ENCODE measurements around the gene DUSP19. TPM values are rescaled to one million over a fixed set of nuclear protein-coding genes. Genes with fewer than 3 reads are reported as not detected.
A peak's percentile ranks its signal among the peaks of the same experiment; 100 is the strongest.

DUSP19 gene
- total RNA-seq, 1 experiment from 2014 or later = 1.8 TPM

DNA sequence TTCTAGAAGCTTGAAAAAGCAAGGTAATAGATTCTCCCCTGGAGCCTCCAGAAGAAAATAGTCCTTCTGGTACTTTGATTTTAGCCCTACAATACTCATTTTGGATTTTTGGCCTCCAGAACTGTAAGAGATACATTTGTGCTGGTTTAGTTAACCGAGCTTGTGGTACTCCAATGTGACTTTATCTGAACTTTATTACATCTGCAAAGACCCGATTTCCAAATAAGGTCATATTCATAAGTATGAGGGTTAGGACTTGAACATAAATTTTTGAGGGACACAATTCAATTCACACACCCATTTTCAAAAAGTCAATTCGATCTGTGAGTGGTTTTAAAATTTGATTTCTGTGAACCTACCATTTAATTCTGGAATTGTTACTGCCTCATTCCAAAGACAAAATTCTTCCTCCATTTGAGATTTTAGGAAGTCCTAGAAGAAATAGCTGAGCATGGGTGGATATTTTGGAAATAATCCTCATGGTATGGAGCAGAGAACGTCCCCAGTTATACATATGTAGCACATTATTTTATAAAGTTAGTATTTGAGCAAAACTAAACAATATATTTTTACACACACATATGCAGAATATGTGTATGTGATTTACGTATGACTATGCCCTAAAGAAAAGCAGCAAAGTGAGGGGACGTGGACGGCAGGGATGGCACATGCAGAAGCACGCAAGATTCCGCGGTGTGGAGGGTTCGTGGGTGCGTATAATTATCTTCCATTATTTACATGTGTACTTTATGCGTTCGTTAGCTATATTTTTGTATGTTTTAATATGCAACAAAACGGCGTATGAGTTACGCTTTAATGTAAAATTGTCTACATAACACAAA, 44.8 kb downstream of the DUSP19 start:
- Histone ChIP-seq H3K4ac (ENCODE audit: low read depth, low read length) (no peak overlapping the region), H2AK5ac (ENCODE audit: insufficient read length, low read length) (no peak overlapping the region), H3K27me3 (ENCODE audit: insufficient read depth, low read length) (no peaks in the 10 kb centered on the region), H3K9me3 (ENCODE audit: control insufficient read depth, low read depth, low read length) (no peaks in the 10 kb centered on the region), H4K5ac (ENCODE audit: insufficient read length, low read depth, low read length) (no peak overlapping the region), H2BK5ac (ENCODE audit: insufficient read length, low read length) (no peak overlapping the region), H2BK12ac (ENCODE audit: insufficient read length, low read depth, low read length) (no peak overlapping the region), H3K18ac (ENCODE audit: insufficient read length, low read depth, low read length) (no peak overlapping the region), H3K79me2 (ENCODE audit: insufficient read depth, low read length) (peaks cover 28% of the 10 kb centered on the region), H4K91ac (ENCODE audit: insufficient read length, low read depth, low read length) (no peak overlapping the region), H2BK15ac (ENCODE audit: low read depth, low read length) (no peak overlapping the region), H3T11ph (ENCODE audit: low read length) (no peak overlapping the region), H3K56ac (ENCODE audit: insufficient read length, low read depth, low read length) (no peak overlapping the region), H3K27ac (ENCODE audit: insufficient read length, low read depth, low read length) (peak overlapping the region; percentile 77), H3K9ac (ENCODE audit: extremely low read depth, insufficient read length, low read length) (peak overlapping the region; percentile 90), H3K23ac (ENCODE audit: insufficient read length, low read depth, low read length) (no peak overlapping the region), H4K20me1 (ENCODE audit: control insufficient read depth, insufficient read depth, insufficient read length) (no peaks in the 10 kb centered on the region), H3K4me2 (ENCODE audit: insufficient read depth, insufficient read length, low read length) (peak overlapping the region; percentile 91), H3K4me1 (ENCODE audit: insufficient read depth, low read length) (no peaks in the 10 kb centered on the region), H3K14ac (ENCODE audit: insufficient read depth, low read length) (peak overlapping the region; percentile 69; the same call in 1 of the 2 replicates), H2AFZ (ENCODE audit: low read length) (no peak overlapping the region), H3K23me2 (ENCODE audit: insufficient read length, low read depth, low read length, poor library complexity, severe bottlenecking) (peaks cover 6% of the 10 kb centered on the region), H4K8ac (replicated peaks; ENCODE audit: insufficient read length, low read depth, low read length) (no peak overlapping the region), H3K79me1 (ENCODE audit: insufficient read depth, low read depth, low read length, poor library complexity, severe bottlenecking) (no peaks in the 10 kb centered on the region), H2BK20ac (ENCODE audit: low read depth, low read length, poor library complexity, severe bottlenecking) (no peak overlapping the region), H2BK120ac (ENCODE audit: low read depth, low read length, poor library complexity, severe bottlenecking) (no peak overlapping the region)
- Mint-ChIP-seq H3K27me3 (ENCODE audit: low read depth) (no peaks in the 10 kb centered on the region; the same call in 1 of the 2 replicates), H3K27ac (peak overlapping the region; percentile 89 to 100 (median 93)), H3K4me1 (peaks cover 25 to 26% of the 10 kb centered on the region in 2 experiments), H3K9me3 (no peaks in the 10 kb centered on the region; a peak in 1 of 5 replicates), H3K36me3 (ENCODE audit: insufficient read depth in 1 of 3, low read depth in 3 of 3) (peaks cover 2 to 8% (median 3%) of the 10 kb centered on the region in 3 experiments; a peak in 4 of 7 replicates), H3K4me3 (peak overlapping the region; percentile 98)
- DNase-seq = no peak
- WGBS (ENCODE audit: extremely low coverage, insufficient read length, low lambda C conversion rate) = no CpG with 5 or more reads among the region's 17 CpGs
- TF ChIP-seq, protein P1, sequence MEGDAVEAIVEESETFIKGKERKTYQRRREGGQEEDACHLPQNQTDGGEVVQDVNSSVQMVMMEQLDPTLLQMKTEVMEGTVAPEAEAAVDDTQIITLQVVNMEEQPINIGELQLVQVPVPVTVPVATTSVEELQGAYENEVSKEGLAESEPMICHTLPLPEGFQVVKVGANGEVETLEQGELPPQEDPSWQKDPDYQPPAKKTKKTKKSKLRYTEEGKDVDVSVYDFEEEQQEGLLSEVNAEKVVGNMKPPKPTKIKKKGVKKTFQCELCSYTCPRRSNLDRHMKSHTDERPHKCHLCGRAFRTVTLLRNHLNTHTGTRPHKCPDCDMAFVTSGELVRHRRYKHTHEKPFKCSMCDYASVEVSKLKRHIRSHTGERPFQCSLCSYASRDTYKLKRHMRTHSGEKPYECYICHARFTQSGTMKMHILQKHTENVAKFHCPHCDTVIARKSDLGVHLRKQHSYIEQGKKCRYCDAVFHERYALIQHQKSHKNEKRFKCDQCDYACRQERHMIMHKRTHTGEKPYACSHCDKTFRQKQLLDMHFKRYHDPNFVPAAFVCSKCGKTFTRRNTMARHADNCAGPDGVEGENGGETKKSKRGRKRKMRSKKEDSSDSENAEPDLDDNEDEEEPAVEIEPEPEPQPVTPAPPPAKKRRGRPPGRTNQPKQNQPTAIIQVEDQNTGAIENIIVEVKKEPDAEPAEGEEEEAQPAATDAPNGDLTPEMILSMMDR (conservative IDR thresholded peaks at IDR 0.05) = no peak
